ENCODE measurements around the gene ACE. TPM values are rescaled to one million over a fixed set of nuclear protein-coding genes. Genes with fewer than 3 reads are reported as not detected.
A peak's percentile ranks its signal among the peaks of the same experiment; 100 is the strongest.

Gene ACE
- total RNA-seq, 1 experiment from 2014 or later, result 7.8 TPM

GRCh38 chr17:63483038-63483437, 6.2 kb downstream of the ACE start:
- ChIA-PET POLR2A (no interaction called here), CTCF (interaction anchor here (1.4 to 11.3 kb wide), 2 partner anchors 42 to 57 kb away, joined by 4 to 298 read pairs; partner anchors contain the start of gene CYB561)
- H3K4me3 Mint-ChIP-seq, result no peak overlapping the region
- ATAC-seq (no peak), DNase-seq (ENCODE audit: low spot score) (no peak)
- H3K4me1 Mint-ChIP-seq, result peaks cover 10% of the 10 kb centered on the region
- H3K36me3 Mint-ChIP-seq, result no peaks in the 10 kb centered on the region
- TF ChIP-seq ZNF396 (CRISPR knock-in tag; IDR thresholded peaks at IDR 0.05; ENCODE audit: borderline replicate concordance) (no peak), TCF7 (CRISPR knock-in tag; IDR thresholded peaks at IDR 0.05; ENCODE audit: low read depth) (no peak), ESRRA (CRISPR knock-in tag; IDR thresholded peaks at IDR 0.05; ENCODE audit: borderline replicate concordance) (no peak), ZNF219 (CRISPR knock-in tag; IDR thresholded peaks at IDR 0.05; ENCODE audit: borderline replicate concordance) (no peak), SOX15 (CRISPR knock-in tag; IDR thresholded peaks at IDR 0.05) (no peak), ZMAT4 (CRISPR knock-in tag; IDR thresholded peaks at IDR 0.05) (no peak), KAT7 (CRISPR knock-in tag; IDR thresholded peaks at IDR 0.05; ENCODE audit: borderline replicate concordance) (no peak), STAT6 (CRISPR knock-in tag; conservative IDR thresholded peaks at IDR 0.05; ENCODE audit: low read depth) (no peak), ZNF425 (CRISPR knock-in tag; conservative IDR thresholded peaks at IDR 0.05) (no peak), OVOL2 (CRISPR knock-in tag; IDR thresholded peaks at IDR 0.05; ENCODE audit: borderline replicate concordance) (no peak), E2F4 (CRISPR knock-in tag; IDR thresholded peaks at IDR 0.05; ENCODE audit: borderline replicate concordance, low read depth) (no peak), GABPB1 (CRISPR knock-in tag; IDR thresholded peaks at IDR 0.05) (no peak), FOXP4 (CRISPR knock-in tag; IDR thresholded peaks at IDR 0.05) (no peak), ZBTB21 (CRISPR knock-in tag; IDR thresholded peaks at IDR 0.05; ENCODE audit: borderline replicate concordance) (no peak), ZNF232 (CRISPR knock-in tag; IDR thresholded peaks at IDR 0.05) (no peak), ATF6 (CRISPR knock-in tag; IDR thresholded peaks at IDR 0.05) (no peak)
- peaks cover 10% of the 10 kb centered on the region for H3K27me3 Mint-ChIP-seq (ENCODE audit: low read depth)
- no peaks in the 10 kb centered on the region for H3K9me3 Mint-ChIP-seq
- peak overlapping the region; percentile 77; the same call in 1 of the 2 replicates for H3K27ac Mint-ChIP-seq
